GM12873 (cell line): Measurements from ENCODE around the gene VEGFC.

Experiments used
- TF ChIP-seq, protein P1 (sequence below): IDR thresholded peaks from 2 replicates; pipeline ENCODE4 v1.5.1; 2012; ENCODE audit warnings: low read depth, mild to moderate bottlenecking, moderate library complexity, low read length, control low read depth; ENCODE audit not compliant: insufficient read depth; ENCODE audit errors: missing control alignments

Gene VEGFC

DNA sequence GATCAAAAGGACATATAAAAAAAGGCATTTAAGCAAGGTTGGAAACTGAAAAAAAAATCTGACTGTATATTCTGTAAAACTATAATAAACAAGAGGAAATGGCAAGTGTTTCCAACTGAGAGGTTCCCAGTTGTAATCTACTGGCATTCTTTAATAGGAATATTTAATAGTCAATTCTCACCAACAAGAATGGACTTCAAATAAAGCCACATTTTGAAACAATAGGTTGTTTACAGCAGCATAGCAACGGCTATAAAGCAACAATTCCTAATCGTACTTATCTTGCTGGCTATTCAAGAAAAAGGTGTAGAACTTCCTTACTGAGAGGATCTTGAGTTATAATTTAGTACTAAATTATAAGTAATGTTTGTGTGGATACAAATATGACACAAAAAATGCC is 75.5 kb downstream of the VEGFC start:
- TF ChIP-seq, protein P1, sequence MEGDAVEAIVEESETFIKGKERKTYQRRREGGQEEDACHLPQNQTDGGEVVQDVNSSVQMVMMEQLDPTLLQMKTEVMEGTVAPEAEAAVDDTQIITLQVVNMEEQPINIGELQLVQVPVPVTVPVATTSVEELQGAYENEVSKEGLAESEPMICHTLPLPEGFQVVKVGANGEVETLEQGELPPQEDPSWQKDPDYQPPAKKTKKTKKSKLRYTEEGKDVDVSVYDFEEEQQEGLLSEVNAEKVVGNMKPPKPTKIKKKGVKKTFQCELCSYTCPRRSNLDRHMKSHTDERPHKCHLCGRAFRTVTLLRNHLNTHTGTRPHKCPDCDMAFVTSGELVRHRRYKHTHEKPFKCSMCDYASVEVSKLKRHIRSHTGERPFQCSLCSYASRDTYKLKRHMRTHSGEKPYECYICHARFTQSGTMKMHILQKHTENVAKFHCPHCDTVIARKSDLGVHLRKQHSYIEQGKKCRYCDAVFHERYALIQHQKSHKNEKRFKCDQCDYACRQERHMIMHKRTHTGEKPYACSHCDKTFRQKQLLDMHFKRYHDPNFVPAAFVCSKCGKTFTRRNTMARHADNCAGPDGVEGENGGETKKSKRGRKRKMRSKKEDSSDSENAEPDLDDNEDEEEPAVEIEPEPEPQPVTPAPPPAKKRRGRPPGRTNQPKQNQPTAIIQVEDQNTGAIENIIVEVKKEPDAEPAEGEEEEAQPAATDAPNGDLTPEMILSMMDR, result no peak

DNA sequence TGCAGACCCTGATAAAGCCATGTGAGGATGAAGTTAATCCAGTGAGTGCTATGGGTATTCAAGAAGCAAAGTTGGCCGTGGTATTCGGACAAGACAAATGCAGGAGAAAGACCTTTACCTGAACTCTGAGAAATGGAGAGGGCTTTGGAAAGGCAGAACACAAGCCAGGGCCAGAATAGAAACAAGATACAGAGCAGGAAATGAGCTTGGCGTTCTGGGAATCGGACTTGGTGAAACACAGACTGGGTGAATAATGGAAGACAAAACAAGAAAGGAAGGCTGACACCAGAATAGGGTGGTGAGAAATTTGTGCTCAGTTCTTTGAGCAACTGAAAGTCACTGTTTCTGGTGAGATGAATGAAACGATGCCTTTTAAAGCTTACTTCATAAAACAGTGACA is 83.3 kb downstream of the VEGFC start:
- TF ChIP-seq, protein P1, result no peak

DNA sequence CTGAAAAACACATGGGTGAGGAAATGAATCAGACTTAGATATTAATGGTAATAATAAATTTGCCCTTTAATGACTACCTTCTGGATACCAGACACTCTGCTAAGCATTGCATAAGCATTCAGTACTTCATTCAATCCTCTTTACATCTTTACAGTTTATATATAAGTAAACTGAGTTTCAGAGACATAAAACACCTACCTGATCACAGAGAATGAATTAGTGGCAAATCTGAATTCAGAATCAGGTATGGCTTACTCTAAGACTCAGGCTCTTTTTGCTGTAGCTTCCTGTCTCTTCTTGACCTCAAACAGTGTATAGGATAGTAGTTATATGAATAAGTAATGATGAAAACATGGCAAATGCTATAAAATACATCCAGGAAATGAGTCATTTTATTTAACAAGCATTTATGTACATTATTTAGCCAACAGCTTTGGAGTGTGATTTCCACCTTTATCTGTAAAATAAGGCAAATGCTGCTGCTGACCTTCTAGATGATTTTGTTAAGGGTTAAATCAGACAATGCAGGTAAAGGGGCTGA is 83.9 kb downstream of the VEGFC start:
- TF ChIP-seq, protein P1, result no peak

DNA sequence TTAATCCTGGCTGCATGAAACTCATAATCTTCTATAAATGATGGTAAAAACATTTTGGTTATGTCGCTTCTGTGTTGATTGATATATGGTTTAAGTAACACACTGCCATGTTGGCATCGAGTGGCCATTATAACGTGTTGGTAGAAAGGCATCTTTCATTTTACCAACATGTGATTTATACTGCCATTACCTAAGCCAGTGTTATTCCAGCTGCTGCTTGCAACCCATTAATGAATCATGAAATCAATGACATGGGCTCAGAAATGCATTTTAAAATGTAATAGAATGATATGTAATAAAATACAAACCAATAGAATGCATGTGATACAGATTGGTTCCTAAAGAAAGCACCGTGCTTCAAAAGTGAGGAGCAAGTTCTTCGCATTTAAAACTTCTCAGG is 102.0 kb downstream of the VEGFC start:
- TF ChIP-seq, protein P1, result no peak

DNA sequence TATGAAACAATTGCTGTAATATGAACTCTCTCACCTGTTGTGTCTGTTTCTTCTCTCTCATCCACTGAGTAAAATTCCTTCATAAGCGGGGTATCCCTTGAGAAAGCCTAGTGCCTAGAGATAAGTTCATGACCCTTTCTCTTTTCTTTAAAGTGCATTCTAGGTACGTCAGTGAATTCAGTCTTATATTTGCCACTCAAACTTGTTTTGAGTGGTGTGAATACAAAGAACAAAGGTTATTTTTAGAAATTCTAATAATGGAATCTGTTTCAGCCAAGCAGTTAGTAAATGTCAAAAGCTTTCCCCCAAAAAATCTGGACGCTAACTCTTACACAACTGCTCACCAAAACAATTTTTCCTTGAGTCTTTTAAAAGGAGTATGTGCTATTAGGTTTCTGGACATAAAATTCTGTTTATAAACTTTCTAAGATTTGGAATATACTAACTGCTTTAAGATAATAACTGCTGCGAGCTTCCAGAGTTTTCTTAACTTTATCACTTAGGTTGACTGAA is 112.0 kb downstream of the VEGFC start:
- TF ChIP-seq, protein P1, result no peak

DNA sequence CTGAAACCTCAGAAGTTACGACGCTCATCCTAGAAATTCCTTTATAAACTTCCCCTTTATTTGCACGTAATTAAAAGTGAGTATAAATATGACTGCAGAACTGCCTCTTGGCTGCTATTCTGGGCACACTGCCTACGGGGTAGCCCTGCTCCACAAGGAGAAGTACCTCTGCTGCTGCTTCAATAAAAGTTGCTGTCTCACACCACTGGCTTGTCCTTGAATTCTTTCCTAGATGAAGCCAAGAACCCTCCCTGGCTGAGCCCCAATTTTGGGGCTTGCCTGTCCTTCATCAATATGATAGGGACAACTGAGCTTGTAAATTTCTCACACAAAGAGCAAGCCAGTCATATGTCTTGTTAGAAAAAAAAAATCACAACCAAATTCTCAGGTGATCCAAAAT is 115.8 kb downstream of the VEGFC start:
- TF ChIP-seq, protein P1, result no peak

DNA sequence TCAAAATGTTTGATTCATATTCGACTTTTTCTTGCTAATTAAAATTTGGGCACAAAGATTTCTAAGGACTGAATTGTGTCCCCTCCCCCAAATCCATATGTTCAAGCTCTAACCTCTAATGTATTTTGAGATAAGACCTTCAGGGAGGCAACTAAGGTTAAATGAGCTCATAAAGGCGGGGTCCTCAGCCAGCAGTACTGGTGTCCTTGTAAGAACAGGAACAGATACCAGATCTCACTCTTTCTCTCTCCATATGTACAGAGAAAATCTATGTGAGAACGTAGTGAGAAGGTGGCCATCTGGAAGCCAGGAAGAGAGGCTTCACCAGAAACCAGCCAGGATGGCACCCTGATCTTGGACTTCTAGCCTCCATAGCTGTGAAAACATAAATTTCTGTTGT is 116.9 kb downstream of the VEGFC start:
- TF ChIP-seq, protein P1, result no peak
